ENCODE results near the gene ONECUT3.
"Not testable (repeated sequence)": the region's sequence is repeated elsewhere in the genome, so short reads cannot be mapped to it uniquely, and the experiment has no call there.

The ONECUT3 gene

GRCh38 chr19:1756705-1757465 is 3.6 kb downstream of the ONECUT3 start:
- DNase-seq: no peak

GRCh38 chr19:1757468-1758230 is 4.3 kb downstream of the ONECUT3 start:
- no peak for DNase-seq

- DNase-seq: no peak
Observed at GRCh38 chr19:1758231-1758577, 4.9 kb downstream of the ONECUT3 start.

- DNase-seq: no peak
Observed at GRCh38 chr19:1758959-1759903, 5.9 kb downstream of the ONECUT3 start.

GRCh38 chr19:1760020-1760419 is 6.7 kb downstream of the ONECUT3 start:
- no peak for DNase-seq

- not testable (repeated sequence) for DNase-seq
Observed at GRCh38 chr19:1760786-1761527, 7.7 kb downstream of the ONECUT3 start.

- DNase-seq: no peak
Observed at GRCh38 chr19:1761528-1762242, 8.4 kb downstream of the ONECUT3 start.

- no peak for DNase-seq
Observed at GRCh38 chr19:1762243-1763117, 9.2 kb downstream of the ONECUT3 start.

GRCh38 chr19:1763648-1764639 is 10.6 kb downstream of the ONECUT3 start:
- DNase-seq: no peak

- DNase-seq: no peak
Observed at GRCh38 chr19:1764729-1765128, 11.4 kb downstream of the ONECUT3 start.

- DNase-seq: no peak
Observed at GRCh38 chr19:1765232-1765903, 12.1 kb downstream of the ONECUT3 start.

- DNase-seq: no peak
Observed at GRCh38 chr19:1765904-1766799, 12.8 kb downstream of the ONECUT3 start.

GRCh38 chr19:1766800-1767352 is 13.6 kb downstream of the ONECUT3 start:
- no peak for DNase-seq

GRCh38 chr19:1767464-1767933 is 14.2 kb downstream of the ONECUT3 start:
- DNase-seq: no peak

GRCh38 chr19:1768248-1768647 is 14.9 kb downstream of the ONECUT3 start:
- peak in 1 of 2 experiments; percentile 28 for DNase-seq

- DNase-seq: no peak
Observed at GRCh38 chr19:1768918-1769644, 15.8 kb downstream of the ONECUT3 start.

- DNase-seq: no peak
Observed at GRCh38 chr19:1769645-1769985, 16.3 kb downstream of the ONECUT3 start.
